Measurements from ENCODE around the gene NUTM2F.
"Not testable (repeated sequence)": the region's sequence is repeated elsewhere in the genome, so short reads cannot be mapped to it uniquely, and the experiment has no call there.

Gene NUTM2F, protein sequence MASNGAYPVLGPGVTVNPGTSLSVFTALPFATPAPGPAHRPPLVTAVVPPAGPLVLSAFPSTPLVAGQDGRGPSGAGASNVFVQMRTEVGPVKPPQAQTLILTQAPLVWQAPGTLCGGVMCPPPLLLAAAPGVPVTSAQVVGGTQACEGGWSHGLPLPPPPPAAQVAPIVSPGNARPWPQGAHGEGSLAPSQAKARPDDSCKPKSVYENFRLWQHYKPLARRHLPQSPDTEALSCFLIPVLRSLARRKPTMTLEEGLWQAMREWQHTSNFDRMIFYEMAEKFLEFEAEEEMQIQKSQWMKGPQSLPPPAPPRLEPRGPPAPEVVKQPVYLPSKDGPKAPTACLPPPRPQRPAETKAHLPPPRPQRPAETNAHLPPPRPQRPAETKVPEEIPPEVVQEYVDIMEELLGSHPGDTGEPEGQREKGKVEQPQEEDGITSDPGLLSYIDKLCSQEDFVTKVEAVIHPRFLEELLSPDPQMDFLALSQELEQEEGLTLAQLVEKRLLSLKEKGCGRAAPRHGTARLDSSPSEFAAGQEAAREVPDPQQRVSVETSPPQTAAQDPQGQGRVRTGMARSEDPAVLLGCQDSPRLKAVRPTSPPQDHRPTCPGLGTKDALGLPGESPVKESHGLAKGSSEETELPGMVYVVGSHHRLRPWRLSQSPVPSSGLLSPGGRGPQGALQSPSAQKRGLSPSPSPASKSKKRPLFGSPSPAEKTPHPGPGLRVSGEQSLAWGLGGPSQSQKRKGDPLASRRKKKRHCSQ

DNA sequence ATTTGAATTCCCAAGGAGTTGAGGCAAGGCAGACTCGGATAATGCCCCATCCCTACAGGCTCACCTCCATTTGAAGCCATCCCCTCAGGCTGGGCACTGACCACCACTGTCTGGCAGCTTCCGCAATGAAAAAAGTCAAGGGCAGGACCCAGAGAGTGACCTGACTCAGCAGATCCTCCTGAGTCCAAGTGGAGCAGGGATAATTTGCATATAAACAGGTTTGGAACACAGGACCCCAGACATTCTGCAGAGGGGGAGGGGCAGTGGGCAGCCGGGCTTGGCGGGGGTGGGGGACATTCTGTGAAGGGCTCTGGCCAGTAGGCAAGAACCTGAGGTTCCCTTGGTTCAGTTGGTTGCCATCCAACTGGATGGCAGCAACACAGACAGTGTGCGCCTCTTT is at the start of gene NUTM2F:
NUTM2F (minus strand) TSS at position 101 of the 400 bp plus-strand sequence; CDS start at position 80, 21 bp downstream.
- H3K36me3 Mint-ChIP-seq (ENCODE audit: low read depth), result not testable (repeated sequence)

DNA sequence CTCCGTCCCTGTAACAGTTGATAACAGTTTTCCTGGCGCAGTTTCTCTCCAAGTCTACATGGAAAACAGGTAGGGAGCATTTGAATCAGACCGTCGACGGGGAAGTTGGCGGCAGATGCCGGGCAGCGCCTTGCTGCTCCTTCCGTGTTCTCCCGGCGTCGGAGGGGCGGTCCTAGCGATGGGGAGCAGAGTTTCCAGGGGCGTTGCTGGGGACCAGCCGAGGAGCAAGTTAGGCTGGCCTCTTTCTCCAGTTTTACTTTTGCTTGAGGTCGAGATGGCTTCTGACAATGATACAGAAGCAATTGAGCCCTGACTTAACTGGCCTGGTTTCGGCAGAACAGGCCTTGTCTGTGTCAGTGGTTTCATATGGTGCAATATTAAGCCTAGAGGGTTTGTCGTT is 46.8 kb upstream of the NUTM2F start:
- H3K4me1 Mint-ChIP-seq (ENCODE audit: low read depth), result peaks cover 13% of the 10 kb centered on the region
- H3K9me3 Mint-ChIP-seq, H3K27me3 Mint-ChIP-seq: not testable (repeated sequence)
- H3K4me3 Mint-ChIP-seq, result peak overlapping the region; percentile 89
- H3K27ac Mint-ChIP-seq, result peak overlapping the region; percentile 94
- DNase-seq, result peak; percentile 37
- H3K36me3 Mint-ChIP-seq (ENCODE audit: low read depth), result peaks cover 13% of the 10 kb centered on the region

More for the DNA sequence above, at the start of gene NUTM2F:
- H3K4me3 Mint-ChIP-seq; H3K27ac Mint-ChIP-seq; H3K9me3 Mint-ChIP-seq; DNase-seq; H3K27me3 Mint-ChIP-seq; H3K4me1 Mint-ChIP-seq (ENCODE audit: low read depth): not testable (repeated sequence)

DNA sequence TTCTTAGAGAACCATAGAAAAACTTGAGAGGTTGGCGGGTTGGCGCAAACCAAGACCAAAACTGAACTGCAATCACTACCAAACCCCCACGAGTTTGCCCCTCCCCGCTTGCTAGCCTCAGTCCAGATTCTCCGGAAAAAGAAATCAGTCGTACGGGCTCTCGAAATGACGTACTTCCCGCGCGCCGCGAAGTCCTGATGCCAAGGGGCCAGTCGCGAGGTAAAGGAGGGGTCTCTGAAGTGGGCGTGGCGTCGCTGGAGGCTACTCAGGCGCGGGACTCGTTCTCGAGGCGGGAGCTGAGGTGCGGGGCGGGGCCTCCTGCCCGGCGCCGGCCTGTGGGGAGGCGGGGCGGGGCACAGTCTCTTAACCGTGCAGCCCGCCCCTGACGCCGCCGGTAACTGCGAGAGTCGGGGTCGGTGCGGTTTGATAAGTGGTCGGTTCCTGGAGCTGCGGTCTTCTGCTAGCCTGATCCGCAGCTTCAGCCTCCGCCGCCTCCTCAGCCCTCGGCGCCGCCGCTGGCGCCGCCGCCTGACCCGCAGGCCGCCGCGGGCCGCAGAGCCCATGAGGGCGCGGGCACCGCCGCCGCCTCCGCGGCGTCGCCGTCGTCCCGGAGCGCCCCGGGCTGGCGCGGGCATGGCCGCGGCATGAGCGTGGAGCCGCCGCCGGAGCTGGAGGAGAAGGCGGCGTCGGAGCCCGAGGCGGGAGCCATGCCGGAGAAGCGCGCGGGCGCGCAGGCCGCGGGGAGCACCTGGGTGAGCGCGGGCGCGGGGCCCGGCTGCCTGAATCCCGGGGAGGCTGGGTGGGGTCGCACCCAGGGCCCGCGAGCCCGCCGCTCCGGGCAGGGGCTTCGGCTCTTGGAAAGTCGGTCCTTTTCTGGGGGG is 46.0 kb upstream of the NUTM2F start:
- H3K27me3 Mint-ChIP-seq, H3K9me3 Mint-ChIP-seq: not testable (repeated sequence)
- Mint-ChIP-seq H3K4me1 (ENCODE audit: low read depth) (peaks cover 13% of the 10 kb centered on the region), H3K27ac (peak overlapping the region; percentile 94), H3K4me3 (peak overlapping the region; percentile 89), H3K36me3 (ENCODE audit: low read depth) (peaks cover 13% of the 10 kb centered on the region)
- peak; percentile 92 for DNase-seq

DNA sequence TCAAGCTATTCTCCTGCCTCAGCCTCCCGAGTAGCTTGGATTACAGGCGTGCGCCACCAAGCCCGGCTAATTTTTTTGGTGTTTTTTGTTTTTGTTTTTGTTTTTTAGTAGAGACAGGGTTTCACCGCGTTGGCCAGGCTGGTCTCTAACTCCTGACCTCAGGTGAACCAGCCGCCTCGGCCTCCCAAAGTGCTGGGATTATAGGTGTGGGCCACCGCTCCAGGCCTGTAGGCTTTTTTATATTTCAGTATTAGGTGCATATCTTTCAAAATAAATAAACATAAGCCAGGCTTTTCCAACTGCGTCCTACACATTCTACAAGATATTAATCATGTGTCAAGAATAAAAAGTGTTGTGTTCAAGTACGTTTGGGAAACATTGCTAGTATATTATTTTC is 45.3 kb upstream of the NUTM2F start:
- not testable (repeated sequence) for H3K27me3 Mint-ChIP-seq, H3K9me3 Mint-ChIP-seq, DNase-seq
- Mint-ChIP-seq H3K4me1 (ENCODE audit: low read depth) (peaks cover 13% of the 10 kb centered on the region), H3K36me3 (ENCODE audit: low read depth) (peaks cover 13% of the 10 kb centered on the region), H3K27ac (peak overlapping the region; percentile 86), H3K4me3 (peak overlapping the region; percentile 70)

DNA sequence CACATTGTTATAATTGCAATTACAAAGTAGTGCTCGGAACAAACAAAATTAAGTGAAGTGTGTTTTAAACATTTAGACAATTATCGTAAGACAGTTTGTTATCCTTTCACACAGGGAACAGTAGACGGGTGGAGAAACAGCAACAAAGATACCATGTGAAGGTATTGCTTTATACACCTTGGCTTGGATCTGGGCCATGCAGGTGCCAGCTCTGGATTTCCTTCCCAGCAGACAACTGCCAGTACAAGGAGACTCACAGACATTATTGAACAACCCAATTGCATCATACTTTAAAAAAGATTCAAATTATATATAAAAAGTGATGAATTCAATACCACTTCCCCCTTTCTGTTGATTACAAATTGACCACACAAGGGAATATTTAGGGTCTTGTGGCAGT is 41.8 kb upstream of the NUTM2F start:
- H3K27ac Mint-ChIP-seq; H3K36me3 Mint-ChIP-seq (ENCODE audit: low read depth); H3K4me3 Mint-ChIP-seq; H3K4me1 Mint-ChIP-seq (ENCODE audit: low read depth); DNase-seq; H3K27me3 Mint-ChIP-seq; H3K9me3 Mint-ChIP-seq: not testable (repeated sequence)

DNA sequence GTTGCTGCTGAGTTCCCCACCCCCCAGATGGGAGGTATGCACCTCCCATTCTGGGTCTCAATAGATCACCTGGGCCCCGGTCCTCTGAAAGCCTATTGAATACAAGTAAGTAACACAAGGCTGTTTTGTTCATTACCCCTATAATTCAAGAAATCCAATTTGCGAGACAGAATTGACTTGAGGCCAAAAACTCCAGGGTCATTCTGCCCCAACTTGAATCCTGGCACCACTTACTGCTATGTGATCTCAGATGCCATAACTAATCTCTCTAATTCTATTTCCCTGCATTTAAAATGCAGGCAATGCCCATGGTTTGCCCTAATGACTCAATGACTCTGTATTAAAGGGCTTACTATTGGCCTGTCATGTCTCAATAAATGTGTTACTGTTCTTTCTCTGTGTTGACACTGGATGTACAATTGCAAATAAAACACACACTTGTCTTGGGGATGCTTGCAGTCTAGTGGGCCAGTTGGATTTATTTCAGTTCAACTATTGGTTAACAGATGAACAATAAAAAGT is 35.7 kb upstream of the NUTM2F start:
- not testable (repeated sequence) for H3K27me3 Mint-ChIP-seq; H3K27ac Mint-ChIP-seq; DNase-seq; H3K9me3 Mint-ChIP-seq; H3K4me1 Mint-ChIP-seq (ENCODE audit: low read depth); H3K36me3 Mint-ChIP-seq (ENCODE audit: low read depth); H3K4me3 Mint-ChIP-seq

DNA sequence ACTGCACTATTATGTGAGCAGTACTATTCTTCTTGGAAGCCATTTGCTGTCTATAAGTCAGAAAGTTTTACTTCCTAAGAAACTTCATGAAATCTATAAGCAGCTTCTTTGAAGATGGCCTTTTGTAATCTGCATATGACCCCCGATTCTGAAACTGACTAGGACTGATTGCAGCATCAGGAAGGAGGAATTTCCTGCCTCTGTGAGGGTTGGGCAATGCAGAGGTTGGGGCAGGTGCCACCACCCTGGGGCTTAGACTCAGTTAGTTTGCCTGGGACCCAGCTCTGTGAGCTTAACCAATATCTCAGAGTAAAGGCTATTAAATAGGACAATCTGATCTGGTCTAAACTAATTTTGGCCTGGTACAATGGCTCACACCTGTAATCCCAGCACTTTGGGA is 28.7 kb upstream of the NUTM2F start:
- H3K36me3 Mint-ChIP-seq (ENCODE audit: low read depth); H3K4me1 Mint-ChIP-seq (ENCODE audit: low read depth); H3K27ac Mint-ChIP-seq: not testable (repeated sequence)

DNA sequence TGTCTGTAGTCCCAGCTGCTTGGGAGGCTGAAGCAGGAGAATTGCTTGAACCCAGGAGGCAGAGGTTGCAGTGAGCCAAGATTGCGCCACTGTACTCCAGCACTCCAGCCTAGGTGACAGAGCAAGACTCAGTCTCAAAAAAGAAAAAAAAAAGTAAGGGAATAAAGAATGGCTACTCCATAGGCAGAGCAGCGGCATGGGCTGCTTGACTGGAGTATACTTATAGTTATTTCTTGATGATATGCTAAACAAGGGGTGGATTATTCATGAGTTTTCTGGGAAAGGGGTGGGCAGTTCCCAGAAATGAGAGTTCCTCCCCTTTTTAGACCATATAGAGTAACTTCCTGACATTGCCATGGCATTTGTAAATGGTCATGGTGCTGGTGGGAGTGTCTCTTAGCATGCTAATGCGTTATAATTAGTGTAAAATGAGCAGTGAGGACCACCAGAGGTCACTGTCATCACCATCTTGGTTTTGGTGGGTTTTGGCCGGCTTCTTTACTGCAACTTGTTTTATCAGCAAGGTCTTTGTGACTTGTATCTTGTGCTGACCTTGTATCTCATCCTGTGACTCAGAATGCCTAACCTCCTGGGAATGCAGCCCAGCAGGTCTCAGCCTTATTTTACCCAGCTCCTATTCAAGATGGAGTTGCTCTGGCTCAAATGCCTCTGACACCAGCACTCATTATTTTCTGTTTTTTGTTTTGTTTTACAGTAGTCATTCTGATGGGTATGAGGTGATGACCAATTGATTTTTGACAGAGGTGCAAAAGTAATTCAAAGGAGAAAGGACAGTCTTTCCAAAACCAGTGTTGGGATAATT is 23.7 kb upstream of the NUTM2F start:
- H3K4me1 Mint-ChIP-seq (ENCODE audit: low read depth); DNase-seq; H3K36me3 Mint-ChIP-seq (ENCODE audit: low read depth); H3K27ac Mint-ChIP-seq; H3K9me3 Mint-ChIP-seq; H3K27me3 Mint-ChIP-seq; H3K4me3 Mint-ChIP-seq: not testable (repeated sequence)

More for the DNA sequence above, 28.7 kb upstream of the NUTM2F start:
- not testable (repeated sequence) for H3K27me3 Mint-ChIP-seq, DNase-seq, H3K4me3 Mint-ChIP-seq, H3K9me3 Mint-ChIP-seq

DNA sequence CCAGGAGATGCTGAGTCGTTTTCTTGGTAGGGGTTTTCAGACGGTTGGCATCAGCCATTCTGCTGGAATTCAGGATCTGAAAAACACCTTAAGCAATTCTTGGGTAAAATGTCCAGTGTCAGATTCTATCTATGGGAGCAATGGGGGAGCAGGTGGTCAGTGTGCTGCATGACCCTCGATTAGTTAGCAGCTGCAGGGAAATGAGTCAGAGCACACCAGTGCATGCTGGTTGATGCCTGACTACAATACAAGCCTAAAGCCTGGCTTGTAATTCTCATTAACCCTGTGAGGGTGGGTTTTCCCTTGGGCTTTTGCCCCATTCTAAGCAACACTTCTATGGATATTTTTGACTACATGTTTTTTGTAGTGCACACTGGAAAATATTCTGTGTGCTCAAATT is 20.3 kb upstream of the NUTM2F start:
- DNase-seq; H3K9me3 Mint-ChIP-seq; H3K4me3 Mint-ChIP-seq; H3K4me1 Mint-ChIP-seq (ENCODE audit: low read depth); H3K27me3 Mint-ChIP-seq; H3K36me3 Mint-ChIP-seq (ENCODE audit: low read depth); H3K27ac Mint-ChIP-seq: not testable (repeated sequence)

DNA sequence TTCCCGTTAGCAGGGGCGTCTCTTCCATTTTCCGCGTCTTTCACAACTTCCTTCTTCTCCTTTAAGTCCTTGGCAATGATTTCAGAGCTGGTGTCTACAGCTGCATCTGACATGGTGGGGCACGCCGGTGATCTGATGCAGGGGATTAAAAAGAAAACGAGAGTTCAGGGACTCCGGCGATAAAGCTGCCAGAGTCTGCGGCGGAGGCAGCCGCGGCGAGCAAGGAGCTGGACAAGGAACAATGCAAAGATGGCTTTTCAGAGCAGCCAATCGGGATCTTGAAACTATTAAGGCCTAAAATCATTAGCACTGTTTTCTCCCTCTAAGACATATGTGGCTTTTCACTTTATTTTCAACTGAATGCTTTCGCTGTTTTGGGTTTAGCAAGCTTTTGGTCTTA is 19.0 kb upstream of the NUTM2F start:
- H3K27ac Mint-ChIP-seq, result peak overlapping the region; percentile 55
- not testable (repeated sequence) for H3K9me3 Mint-ChIP-seq; H3K36me3 Mint-ChIP-seq (ENCODE audit: low read depth); H3K27me3 Mint-ChIP-seq; H3K4me3 Mint-ChIP-seq; DNase-seq; H3K4me1 Mint-ChIP-seq (ENCODE audit: low read depth)

DNA sequence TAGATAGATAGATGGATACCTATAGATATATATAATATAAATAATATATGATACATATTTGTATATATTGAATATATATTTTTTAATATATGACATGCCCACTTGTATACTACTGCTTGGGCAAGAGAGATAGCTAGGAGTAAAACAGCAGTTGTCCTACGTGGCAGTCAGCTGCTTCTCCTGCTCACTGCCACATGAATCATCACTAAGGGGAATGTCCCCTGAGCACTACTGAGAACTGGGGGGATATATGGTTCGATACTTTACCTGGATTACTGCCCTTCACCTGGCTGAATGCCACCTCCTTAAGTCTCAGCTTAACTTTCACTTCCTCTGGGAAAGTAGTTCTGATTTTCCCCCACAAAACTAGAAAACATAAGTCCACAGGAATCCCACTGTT is 13.3 kb upstream of the NUTM2F start:
- not testable (repeated sequence) for H3K27me3 Mint-ChIP-seq; H3K4me1 Mint-ChIP-seq (ENCODE audit: low read depth); H3K36me3 Mint-ChIP-seq (ENCODE audit: low read depth); H3K4me3 Mint-ChIP-seq; DNase-seq; H3K27ac Mint-ChIP-seq; H3K9me3 Mint-ChIP-seq

DNA sequence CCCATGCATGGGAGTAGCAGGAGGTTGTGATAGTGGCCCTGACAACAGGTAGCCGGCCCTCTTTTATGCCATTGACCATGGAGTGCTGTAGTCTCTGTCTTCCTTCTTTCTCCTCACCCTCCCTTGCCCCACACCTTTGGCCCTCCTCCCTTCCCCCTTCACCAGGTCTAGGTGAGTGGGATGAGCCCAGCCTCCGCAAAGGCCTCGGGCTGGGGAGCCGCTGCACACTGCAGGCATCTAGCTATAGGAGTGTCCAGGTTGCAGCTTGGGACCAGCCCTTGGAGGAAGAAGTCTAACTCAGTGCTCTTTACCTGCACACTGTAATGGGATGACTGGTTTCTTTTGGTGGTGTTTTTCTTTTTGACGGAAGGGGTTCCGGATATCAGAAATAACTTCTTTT is 12.3 kb upstream of the NUTM2F start:
- not testable (repeated sequence) for H3K27ac Mint-ChIP-seq; DNase-seq; H3K36me3 Mint-ChIP-seq (ENCODE audit: low read depth); H3K4me3 Mint-ChIP-seq; H3K9me3 Mint-ChIP-seq; H3K4me1 Mint-ChIP-seq (ENCODE audit: low read depth); H3K27me3 Mint-ChIP-seq

DNA sequence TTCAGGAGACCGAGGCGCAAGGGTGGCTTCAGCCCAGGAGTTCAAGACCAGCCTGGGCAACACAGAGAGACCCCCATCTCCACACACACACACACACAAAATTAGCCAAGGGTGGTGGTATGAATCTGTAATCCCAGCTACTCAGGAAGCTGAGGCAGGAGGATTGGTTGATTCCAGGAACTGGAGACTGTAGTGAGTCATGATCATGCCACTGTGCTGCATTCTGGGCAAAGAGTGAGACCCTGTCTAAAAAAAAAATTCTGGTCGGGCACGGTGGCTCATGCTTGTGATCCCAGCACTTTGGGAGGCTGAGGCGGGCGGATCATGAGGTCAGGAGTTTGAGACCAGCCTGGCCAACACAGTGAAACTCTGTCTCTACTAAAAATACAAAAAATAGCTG is 11.2 kb upstream of the NUTM2F start:
- H3K9me3 Mint-ChIP-seq; H3K36me3 Mint-ChIP-seq (ENCODE audit: low read depth); H3K4me1 Mint-ChIP-seq (ENCODE audit: low read depth); H3K27ac Mint-ChIP-seq; H3K4me3 Mint-ChIP-seq; H3K27me3 Mint-ChIP-seq; DNase-seq: not testable (repeated sequence)

DNA sequence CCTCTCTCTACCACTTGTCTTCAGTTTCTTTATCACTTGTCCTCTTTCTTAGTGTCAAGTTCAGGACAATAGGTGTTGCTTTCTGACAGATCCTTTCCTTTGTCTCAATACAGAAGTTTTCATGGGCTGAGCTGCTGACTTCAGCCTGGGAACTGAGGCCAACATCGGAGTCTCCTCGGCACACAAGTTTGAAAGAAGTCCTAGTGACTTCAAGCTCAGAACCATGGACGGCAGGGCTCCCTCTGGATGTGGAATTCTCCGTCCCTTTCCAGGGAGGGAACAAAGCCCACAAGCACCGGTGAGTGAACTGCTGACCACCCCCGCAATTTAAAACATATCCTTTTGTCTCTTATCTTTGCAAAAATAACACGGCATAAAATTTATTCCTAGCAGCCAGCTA is 10.3 kb upstream of the NUTM2F start:
- H3K9me3 Mint-ChIP-seq; DNase-seq; H3K4me1 Mint-ChIP-seq (ENCODE audit: low read depth); H3K27ac Mint-ChIP-seq; H3K36me3 Mint-ChIP-seq (ENCODE audit: low read depth); H3K4me3 Mint-ChIP-seq; H3K27me3 Mint-ChIP-seq: not testable (repeated sequence)

Data from activated T-cell treated with anti-CD3 and anti-CD28 coated beads, Interleukin-2, amount 50 U/mL, for 24 hours (primary cell).